CD4-positive, alpha-beta memory T cell (primary cell): ENCODE measurements around the gene PPP6R2. TPM values are rescaled to one million over a fixed set of nuclear protein-coding genes. Genes with fewer than 3 reads are reported as not detected.

Experiments used
- CTCF ChIA-PET: fragments of 350-600 bp; sonication (Branson Sonifier 250); formaldehyde crosslinking; loops from one replicate; lab custom pipeline; 2021; ENCODE audit warnings: inconsistent platforms; ENCODE audit not compliant: partially characterized antibody; lab: Charles Lee
- POLR2A ChIA-PET: fragments of 350-600 bp; sonication (Branson Sonifier 250); formaldehyde crosslinking; loops from one replicate; lab custom pipeline; 2021; ENCODE audit not compliant: partially characterized antibody; lab: Charles Lee
- DNase-seq, 5 donors: peaks; one replicate each; pipeline versions ENCODE4 v3.0.0 to v3.0.0-alpha.2; 2020 to 2022; ENCODE audit warnings: mixed read lengths in 1 of 5
- H3K27ac ChIP-seq: one replicate; pipeline ENCODE4 v1.7.0; 2013; ENCODE audit warnings: low read depth, low read length
- H3K27me3 ChIP-seq: 2 replicates; pipeline ENCODE4 v1.7.0; 2013; ENCODE audit warnings: mild to moderate bottlenecking, low read length, moderate library complexity; ENCODE audit not compliant: insufficient read depth
- H3K36me3 ChIP-seq: 2 replicates; pipeline ENCODE4 v1.7.0; 2013; ENCODE audit warnings: mild to moderate bottlenecking, low read length, moderate library complexity; ENCODE audit not compliant: insufficient read depth
- H3K4me1 ChIP-seq: 2 replicates; pipeline ENCODE4 v1.7.0; 2013; ENCODE audit warnings: mild to moderate bottlenecking, low read length, moderate library complexity; ENCODE audit not compliant: insufficient read depth
- H3K4me3 ChIP-seq, 2 donors: one replicate each; pipeline ENCODE4 v1.7.0; 2013; ENCODE audit warnings: low read length in 2 of 2, mild to moderate bottlenecking in 1 of 2
- H3K9me3 ChIP-seq, 2 donors: one replicate each; pipeline ENCODE4 v1.7.0; 2013; ENCODE audit warnings: low read length in 2 of 2, control low read depth in 1 of 2; ENCODE audit not compliant: control insufficient read depth in 1 of 2
- H3K27ac Mint-ChIP-seq, 7 donors: one replicate each; pipeline ENCODE4 v1.8.0; 2020 to 2021; ENCODE audit warnings: mixed read lengths in 7 of 7, mild to moderate bottlenecking in 6 of 7, inconsistent platforms in 3 of 7, moderate library complexity in 3 of 7
- H3K27me3 Mint-ChIP-seq, 2 donors: one replicate each; pipeline ENCODE4 v1.8.0; 2020 to 2021; ENCODE audit warnings: mixed read lengths in 2 of 2
- H3K36me3 Mint-ChIP-seq, 2 donors: one replicate each; pipeline ENCODE4 v1.8.0; 2020 to 2021; ENCODE audit warnings: mixed read lengths in 2 of 2, inconsistent platforms in 1 of 2, mild to moderate bottlenecking in 1 of 2
- H3K4me1 Mint-ChIP-seq, 4 donors: one replicate each; pipeline ENCODE4 v1.8.0; 2020 to 2021; ENCODE audit warnings: mixed read lengths in 4 of 4, mild to moderate bottlenecking in 1 of 4
- H3K4me3 Mint-ChIP-seq, 8 donors: one replicate each; pipeline ENCODE4 v1.8.0; 2020 to 2021; ENCODE audit warnings: mixed read lengths in 8 of 8, mild to moderate bottlenecking in 7 of 8, moderate library complexity in 6 of 8, inconsistent platforms in 3 of 8
- H3K9me3 Mint-ChIP-seq, 8 donors: one replicate each; pipeline ENCODE4 v1.8.0; 2020 to 2021; ENCODE audit warnings: mixed read lengths in 8 of 8, mild to moderate bottlenecking in 5 of 8, inconsistent platforms in 3 of 8, moderate library complexity in 1 of 8
- intact Hi-C: fragments of 100-400 bp; cut with micrococcal nuclease; formaldehyde crosslinking; loops from one replicate; pipeline ENCODE4 v1.15.1; 2023
- polyA plus RNA-seq, 2 donors: library from polyadenylated mRNA; unstranded; fragments of 300-500 nt; fragmentation: Illumina TruSeq; gene quantifications; one replicate each; pipeline ENCODE4 v1.2.3, GENCODE V29; 2021
- total RNA-seq, 2 experiments: library from RNA; stranded (reverse); gene quantifications; one replicate each; pipeline ENCODE4 v1.2.3, GENCODE V29; 2021

Gene PPP6R2
- total and polyA plus RNA-seq, 4 experiments from 2014 or later, result 13.3 to 91.2 (median 53.9) TPM

DNA sequence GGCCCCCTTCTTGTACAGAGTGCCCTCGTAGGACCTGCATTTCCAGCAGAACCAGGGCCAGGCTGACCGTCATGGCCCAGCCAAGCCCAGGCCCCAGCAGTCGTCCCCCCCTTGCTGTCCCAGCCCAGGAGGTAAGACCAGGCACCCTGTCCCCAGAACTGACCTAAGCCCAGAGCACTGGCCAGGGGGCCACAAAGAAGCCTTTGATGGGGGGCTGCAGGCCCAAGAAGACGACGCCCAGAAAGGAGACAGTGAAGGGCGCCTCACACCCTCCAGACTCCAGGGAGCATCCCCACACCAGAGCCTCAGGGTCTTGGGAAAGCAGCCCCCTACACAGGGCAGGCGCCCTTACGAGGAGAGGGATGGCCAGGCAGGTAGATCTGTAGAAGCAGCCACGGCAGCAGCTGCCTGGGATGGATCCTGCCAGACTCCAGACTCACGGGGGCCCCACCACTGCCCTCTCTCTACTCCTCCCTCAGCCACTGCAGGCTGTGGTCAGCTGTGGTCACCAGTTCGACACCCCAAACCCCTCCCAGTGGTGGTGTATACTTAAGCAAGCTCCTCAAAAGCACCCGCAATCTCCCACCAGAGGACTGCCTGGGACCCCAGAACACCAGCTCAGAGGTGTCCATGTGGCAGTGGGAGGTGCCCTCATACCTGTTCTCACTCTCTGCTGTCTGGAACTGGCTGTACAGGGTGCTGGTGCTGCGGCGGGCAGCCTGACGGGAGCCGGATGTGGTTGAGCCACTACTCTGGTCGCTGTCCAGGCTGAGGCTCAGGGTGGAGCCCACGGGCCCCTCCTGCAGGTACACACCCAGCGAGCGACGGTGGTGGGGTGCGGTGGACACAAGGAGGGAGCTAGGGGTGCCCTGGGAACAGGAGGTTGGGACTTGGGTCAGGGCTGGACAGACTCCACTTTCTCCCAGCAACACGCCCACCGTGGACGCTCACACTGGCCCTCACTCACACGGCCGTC lies 104.7 kb downstream of the PPP6R2 start:
- no peaks in the 10 kb centered on the region for H3K27me3 Mint-ChIP-seq
- H3K4me3 ChIP-seq, result no peak overlapping the region
- H3K36me3 Mint-ChIP-seq, result peaks cover 25 to 47% of the 10 kb centered on the region in 2 donors
- no peaks in the 10 kb centered on the region for H3K27me3 ChIP-seq
- intact Hi-C loops, result loop anchor here (10.0 kb wide), 1 partner anchor 47 kb away; no protein-coding TSS in a partner anchor
- H3K4me3 Mint-ChIP-seq, result peak overlapping the region in 1 of 8 donors; percentile 26
- no peak overlapping the region for H3K27ac ChIP-seq
- DNase-seq, result peak in 1 of 5 donors; percentile 30
- peaks cover 16% of the 10 kb centered on the region for H3K4me1 ChIP-seq
- H3K36me3 ChIP-seq, result peaks cover 28% of the 10 kb centered on the region
- H3K9me3 ChIP-seq, result no peaks in the 10 kb centered on the region
- peak overlapping the region in 3 of 7 donors; percentile 29 to 52 (median 38) for H3K27ac Mint-ChIP-seq
- ChIA-PET POLR2A (interaction anchor here (1.0 to 1.4 kb wide), 3 partner anchors 8 to 22 kb away, joined by 3 to 8 read pairs (median 4); no protein-coding TSS in a partner anchor), CTCF (interaction anchor here (1.5 kb wide), 1 partner anchor 26 kb away, joined by 3 read pairs; no protein-coding TSS in a partner anchor)
- H3K4me1 Mint-ChIP-seq, result peaks cover 10 to 16% (median 12%) of the 10 kb centered on the region in 4 donors
- H3K9me3 Mint-ChIP-seq, result peaks cover 0 to 4% (median 0%) of the 10 kb centered on the region in 8 donors

GRCh38 chr22:50452649-50453048 lies 109.5 kb downstream of the PPP6R2 start:
- H3K4me3 ChIP-seq, result no peak overlapping the region
- ChIA-PET POLR2A (interaction anchor here (0.9 to 1.9 kb wide), 5 partner anchors 8 to 45 kb away, joined by 3 to 7 read pairs (median 5); no protein-coding TSS in a partner anchor), CTCF (interaction anchor here (0.7 to 1.4 kb wide), 2 partner anchors 73 to 112 kb away, joined by 3 read pairs; partner anchors contain the start of gene SCO2)
- no peak for DNase-seq
- peaks cover 53% of the 10 kb centered on the region for H3K36me3 ChIP-seq
- Mint-ChIP-seq H3K9me3 (peaks cover 0 to 5% (median 0%) of the 10 kb centered on the region in 8 donors), H3K4me3 (no peak overlapping the region), H3K36me3 (peaks cover 30 to 63% of the 10 kb centered on the region in 2 donors), H3K27me3 (no peaks in the 10 kb centered on the region), H3K27ac (peak overlapping the region in 5 of 7 donors; percentile 17 to 76 (median 68)), H3K4me1 (peaks cover 0 to 9% (median 5%) of the 10 kb centered on the region in 4 donors)
- H3K27ac ChIP-seq, result no peak overlapping the region
- H3K27me3 ChIP-seq, result no peaks in the 10 kb centered on the region
- no peaks in the 10 kb centered on the region for H3K9me3 ChIP-seq
- intact Hi-C loops, result loop anchor here (2.0 kb wide), 1 partner anchor 16 kb away; no protein-coding TSS in a partner anchor
- no peaks in the 10 kb centered on the region for H3K4me1 ChIP-seq

- no peaks in the 10 kb centered on the region for H3K4me1 ChIP-seq
- H3K36me3 ChIP-seq, result peaks cover 46% of the 10 kb centered on the region
- peaks cover 0 to 7% (median 5%) of the 10 kb centered on the region in 4 donors for H3K4me1 Mint-ChIP-seq
- no peaks in the 10 kb centered on the region for H3K27me3 ChIP-seq
- ChIA-PET POLR2A (interaction anchor here (0.8 to 1.0 kb wide), 2 partner anchors 70 to 123 kb away, joined by 3 read pairs; partner anchors contain the start of gene SCO2), CTCF (interaction anchor here (1.4 kb wide), 1 partner anchor 43 kb away, joined by 5 read pairs; no protein-coding TSS in a partner anchor)
- H3K4me3 ChIP-seq, result no peak overlapping the region
- intact Hi-C loops, result no loop called here
- peaks cover 26 to 58% of the 10 kb centered on the region in 2 donors for H3K36me3 Mint-ChIP-seq
- peak overlapping the region in 2 of 7 donors; percentile 48 to 68 for H3K27ac Mint-ChIP-seq
- no peak overlapping the region for H3K4me3 Mint-ChIP-seq
- no peak overlapping the region for H3K27ac ChIP-seq
- H3K9me3 Mint-ChIP-seq, result peaks cover 0 to 3% (median 0%) of the 10 kb centered on the region in 8 donors
- no peaks in the 10 kb centered on the region for H3K9me3 ChIP-seq
- no peaks in the 10 kb centered on the region for H3K27me3 Mint-ChIP-seq
- no peak for DNase-seq
Measured at GRCh38 chr22:50454556-50455075, 111.5 kb downstream of the PPP6R2 start.

GRCh38 chr22:50455201-50455600 lies 112.1 kb downstream of the PPP6R2 start:
- H3K36me3 Mint-ChIP-seq, result peaks cover 23 to 56% of the 10 kb centered on the region in 2 donors
- ChIA-PET POLR2A (interaction anchor here (0.8 to 6.2 kb wide), 2 partner anchors 14 to 122 kb away, joined by 3 to 38 read pairs; no protein-coding TSS in a partner anchor), CTCF (no interaction called here)
- Histone ChIP-seq H3K36me3 (peaks cover 47% of the 10 kb centered on the region), H3K9me3 (no peaks in the 10 kb centered on the region), H3K27me3 (no peaks in the 10 kb centered on the region), H3K4me3 (no peak overlapping the region), H3K4me1 (no peaks in the 10 kb centered on the region), H3K27ac (no peak overlapping the region)
- H3K27ac Mint-ChIP-seq, result no peak overlapping the region
- no peaks in the 10 kb centered on the region for H3K27me3 Mint-ChIP-seq
- peaks cover 0 to 3% (median 0%) of the 10 kb centered on the region in 8 donors for H3K9me3 Mint-ChIP-seq
- H3K4me1 Mint-ChIP-seq, result peaks cover 0 to 6% (median 4%) of the 10 kb centered on the region in 4 donors
- no peak overlapping the region for H3K4me3 Mint-ChIP-seq
- intact Hi-C loops, result no loop called here
- no peak for DNase-seq

DNA sequence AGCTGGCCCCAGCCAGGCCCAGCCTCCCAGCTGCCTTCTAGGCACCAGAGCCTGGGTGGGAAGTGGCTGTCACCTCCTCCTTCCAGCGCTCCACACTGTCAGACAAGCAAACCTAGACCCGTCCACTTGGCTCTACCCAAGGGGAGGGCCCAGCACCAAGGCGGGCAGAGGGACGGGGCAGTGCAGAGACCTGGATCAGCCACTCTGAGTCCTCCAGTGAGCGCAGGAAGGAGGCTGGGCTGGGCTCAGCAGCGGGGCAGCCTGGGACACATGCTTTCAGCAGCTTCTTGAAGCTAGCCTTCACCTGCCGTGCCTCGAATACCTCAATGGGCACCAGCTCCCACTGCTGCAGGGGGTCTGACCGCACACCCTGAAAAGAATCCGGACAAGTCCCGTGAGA lies 112.9 kb downstream of the PPP6R2 start:
- Histone ChIP-seq H3K27me3 (no peaks in the 10 kb centered on the region), H3K4me3 (no peak overlapping the region), H3K9me3 (no peaks in the 10 kb centered on the region), H3K4me1 (no peaks in the 10 kb centered on the region), H3K27ac (no peak overlapping the region), H3K36me3 (peaks cover 56% of the 10 kb centered on the region)
- H3K36me3 Mint-ChIP-seq, result peaks cover 22 to 61% of the 10 kb centered on the region in 2 donors
- no peak overlapping the region for H3K4me3 Mint-ChIP-seq
- intact Hi-C loops, result no loop called here
- peaks cover 0 to 7% (median 0%) of the 10 kb centered on the region in 8 donors for H3K9me3 Mint-ChIP-seq
- POLR2A ChIA-PET, result interaction anchor here (1.2 to 6.2 kb wide), 4 partner anchors 13 to 70 kb away, joined by 3 to 38 read pairs (median 4); partner anchors contain the start of gene SCO2
- H3K27ac Mint-ChIP-seq, result peak overlapping the region in 1 of 7 donors; percentile 48
- peaks cover 0 to 6% (median 3%) of the 10 kb centered on the region in 4 donors for H3K4me1 Mint-ChIP-seq
- H3K27me3 Mint-ChIP-seq, result no peaks in the 10 kb centered on the region
- CTCF ChIA-PET, result interaction anchor here (1.7 kb wide), 1 partner anchor 42 kb away, joined by 6 read pairs; no protein-coding TSS in a partner anchor
- no peak for DNase-seq

GRCh38 chr22:50456466-50457234 lies 113.5 kb downstream of the PPP6R2 start:
- intact Hi-C loops, result no loop called here
- Histone ChIP-seq H3K9me3 (no peaks in the 10 kb centered on the region), H3K27me3 (no peaks in the 10 kb centered on the region), H3K4me1 (no peaks in the 10 kb centered on the region), H3K27ac (no peak overlapping the region), H3K36me3 (peaks cover 61% of the 10 kb centered on the region), H3K4me3 (no peak overlapping the region)
- CTCF ChIA-PET, result interaction anchor here (0.5 to 1.7 kb wide), 2 partner anchors 14 to 41 kb away, joined by 3 to 6 read pairs; no protein-coding TSS in a partner anchor
- no peaks in the 10 kb centered on the region for H3K27me3 Mint-ChIP-seq
- POLR2A ChIA-PET, result interaction anchor here (1.2 to 6.2 kb wide), 4 partner anchors 13 to 69 kb away, joined by 3 to 38 read pairs (median 4); partner anchors contain the start of gene SCO2
- peaks cover 16 to 58% of the 10 kb centered on the region in 2 donors for H3K36me3 Mint-ChIP-seq
- peaks cover 0 to 7% (median 0%) of the 10 kb centered on the region in 8 donors for H3K9me3 Mint-ChIP-seq
- peak overlapping the region in 1 of 7 donors; percentile 19 for H3K27ac Mint-ChIP-seq
- H3K4me3 Mint-ChIP-seq, result no peak overlapping the region
- H3K4me1 Mint-ChIP-seq, result peaks cover 0 to 6% (median 2%) of the 10 kb centered on the region in 4 donors
- no peak for DNase-seq
